OCI-LY3 (cell line): Measurements from ENCODE around the gene KCNJ4.
"Not testable (repeated sequence)": the region's sequence is repeated elsewhere in the genome, so short reads cannot be mapped to it uniquely, and the experiment has no call there.

ENCODE experiments used
- H2AFZ ChIP-seq: fragments of 200-600, 300-600 bp; shearing (Covaris generic); 2 replicates; pipeline ENCODE4 v1.6.0; 2014; ENCODE audit warnings: antibody characterized with exemption, low read depth, low read length
- H3K27ac ChIP-seq: fragments of 200-600, 300-600 bp; sonication (generic); 2 replicates; pipeline ENCODE4 v1.5.1; 2014; ENCODE audit warnings: mild to moderate bottlenecking, low read length, moderate library complexity, mixed read lengths
- H3K27me3 ChIP-seq: fragments of 200-600, 300-600 bp; sonication (generic); 2 replicates; pipeline ENCODE4 v1.6.1; 2014; ENCODE audit warnings: low read depth, low read length, mixed read lengths
- H3K36me3 ChIP-seq: fragments of 200-600, 300-600 bp; sonication (generic); replicated peaks from 2 replicates; pipeline ENCODE3; 2014; ENCODE audit warnings: low read depth, low read length, mixed read lengths
- H3K4me1 ChIP-seq: fragments of 300-600, 200-600 bp; sonication (generic); 2 replicates; pipeline ENCODE4 v1.6.1; 2014; ENCODE audit warnings: low read length, mixed read lengths
- H3K4me2 ChIP-seq: fragments of 200-600, 300-600 bp; sonication (generic); 2 replicates; pipeline ENCODE4 v1.6.1; 2014; ENCODE audit warnings: low read length, mixed read lengths
- H3K4me3 ChIP-seq: fragments of 300-600, 200-600 bp; sonication (generic); 2 replicates; pipeline ENCODE4 v1.5.1; 2014; ENCODE audit warnings: antibody characterized with exemption, mild to moderate bottlenecking, low read length, moderate library complexity
- H3K79me2 ChIP-seq: fragments of 300-600, 200-600 bp; shearing (Covaris generic); 2 replicates; pipeline ENCODE4 v1.6.1; 2014; ENCODE audit warnings: mild to moderate bottlenecking, low read length, mixed read lengths
- H3K9ac ChIP-seq: fragments of 300-600, 200-600 bp; shearing (Covaris generic); 2 replicates; pipeline ENCODE4 v1.6.0; 2014; ENCODE audit warnings: mild to moderate bottlenecking, low read length, moderate library complexity
- H3K9me3 ChIP-seq: fragments of 200-600, 300-600 bp; shearing (Covaris generic); 2 replicates; pipeline ENCODE4 v1.6.1; 2014; ENCODE audit warnings: low read length, mixed read lengths; ENCODE audit not compliant: insufficient read depth
- H4K20me1 ChIP-seq: fragments of 200-600, 300-600 bp; sonication (generic); 2 replicates; pipeline ENCODE4 v1.6.1; 2016; ENCODE audit warnings: low read length, mixed read lengths; ENCODE audit not compliant: insufficient read depth
- EZH2phosphoT487 ChIP-seq: fragments of 200-600 bp; shearing (Covaris generic); IDR thresholded peaks from 2 replicates; pipeline ENCODE4 v1.6.1; 2018; ENCODE audit warnings: antibody characterized with exemption, mixed run types, low read depth
- TF ChIP-seq, protein P1 (sequence below): fragments of 200-600, 300-600 bp; sonication (generic); IDR thresholded peaks from 2 replicates; pipeline ENCODE4 v1.5.1; 2014; ENCODE audit warnings: antibody characterized with exemption, low read length, low read depth

The KCNJ4 gene

DNA sequence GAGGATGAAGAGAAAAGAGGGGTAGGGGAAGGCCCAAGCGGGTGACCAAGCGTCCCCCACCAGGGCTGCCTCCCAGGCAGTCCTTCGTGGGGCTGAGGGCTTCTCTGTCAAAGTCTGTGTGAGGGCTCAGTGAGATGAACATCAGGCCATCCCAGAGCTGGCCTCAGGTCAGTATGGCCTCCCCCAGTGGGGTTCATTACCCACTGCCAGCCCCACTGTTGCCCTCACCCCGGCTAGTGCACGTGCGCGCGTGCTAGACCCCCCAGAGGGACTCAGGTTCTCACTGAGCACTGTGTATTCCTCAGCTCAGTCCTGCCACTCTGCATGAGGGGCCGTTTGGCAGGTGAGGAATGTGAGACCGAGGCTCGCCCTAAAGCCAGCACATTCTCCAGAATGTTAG, 16.2 kb upstream of the KCNJ4 start:
- no peak overlapping the region for H3K4me2 ChIP-seq
- H2AFZ ChIP-seq = no peak overlapping the region
- no peak overlapping the region for H3K9ac ChIP-seq
- H3K36me3 ChIP-seq = no peaks in the 10 kb centered on the region
- no peaks in the 10 kb centered on the region for H4K20me1 ChIP-seq
- no peak overlapping the region for H3K27ac ChIP-seq
- H3K9me3 ChIP-seq = no peaks in the 10 kb centered on the region
- no peak overlapping the region for H3K4me3 ChIP-seq
- peaks cover 10% of the 10 kb centered on the region for H3K27me3 ChIP-seq
- no peaks in the 10 kb centered on the region for H3K79me2 ChIP-seq
- no peaks in the 10 kb centered on the region for H3K4me1 ChIP-seq
- no peak for TF ChIP-seq EZH2phosphoT487
- TF ChIP-seq, protein P1, sequence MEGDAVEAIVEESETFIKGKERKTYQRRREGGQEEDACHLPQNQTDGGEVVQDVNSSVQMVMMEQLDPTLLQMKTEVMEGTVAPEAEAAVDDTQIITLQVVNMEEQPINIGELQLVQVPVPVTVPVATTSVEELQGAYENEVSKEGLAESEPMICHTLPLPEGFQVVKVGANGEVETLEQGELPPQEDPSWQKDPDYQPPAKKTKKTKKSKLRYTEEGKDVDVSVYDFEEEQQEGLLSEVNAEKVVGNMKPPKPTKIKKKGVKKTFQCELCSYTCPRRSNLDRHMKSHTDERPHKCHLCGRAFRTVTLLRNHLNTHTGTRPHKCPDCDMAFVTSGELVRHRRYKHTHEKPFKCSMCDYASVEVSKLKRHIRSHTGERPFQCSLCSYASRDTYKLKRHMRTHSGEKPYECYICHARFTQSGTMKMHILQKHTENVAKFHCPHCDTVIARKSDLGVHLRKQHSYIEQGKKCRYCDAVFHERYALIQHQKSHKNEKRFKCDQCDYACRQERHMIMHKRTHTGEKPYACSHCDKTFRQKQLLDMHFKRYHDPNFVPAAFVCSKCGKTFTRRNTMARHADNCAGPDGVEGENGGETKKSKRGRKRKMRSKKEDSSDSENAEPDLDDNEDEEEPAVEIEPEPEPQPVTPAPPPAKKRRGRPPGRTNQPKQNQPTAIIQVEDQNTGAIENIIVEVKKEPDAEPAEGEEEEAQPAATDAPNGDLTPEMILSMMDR = no peak

DNA sequence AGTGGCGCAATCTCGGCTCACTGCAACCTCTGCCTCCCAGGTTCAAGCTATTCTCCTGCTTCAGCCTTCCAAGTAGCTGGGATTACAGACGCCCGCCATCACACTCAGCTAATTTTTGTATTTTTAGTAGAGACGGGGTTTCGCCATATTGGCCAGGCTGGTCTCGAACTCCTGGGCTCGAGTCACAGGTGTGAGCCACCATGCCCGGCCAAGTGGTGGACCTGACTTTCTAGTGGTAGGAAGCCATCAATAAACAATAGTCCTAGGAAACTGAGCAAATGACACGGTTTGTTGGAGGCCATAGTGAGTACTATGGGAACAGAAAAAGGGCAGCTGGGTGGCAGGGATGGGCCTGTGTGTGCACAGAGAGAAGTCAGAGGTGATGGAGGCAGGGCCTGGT, 15.2 kb upstream of the KCNJ4 start:
- not testable (repeated sequence) for H3K79me2 ChIP-seq, H3K36me3 ChIP-seq, H4K20me1 ChIP-seq, H3K27ac ChIP-seq, H3K9ac ChIP-seq, H3K9me3 ChIP-seq, H3K4me2 ChIP-seq, H3K4me3 ChIP-seq, H3K4me1 ChIP-seq, H2AFZ ChIP-seq
- peaks cover 10% of the 10 kb centered on the region for H3K27me3 ChIP-seq

DNA sequence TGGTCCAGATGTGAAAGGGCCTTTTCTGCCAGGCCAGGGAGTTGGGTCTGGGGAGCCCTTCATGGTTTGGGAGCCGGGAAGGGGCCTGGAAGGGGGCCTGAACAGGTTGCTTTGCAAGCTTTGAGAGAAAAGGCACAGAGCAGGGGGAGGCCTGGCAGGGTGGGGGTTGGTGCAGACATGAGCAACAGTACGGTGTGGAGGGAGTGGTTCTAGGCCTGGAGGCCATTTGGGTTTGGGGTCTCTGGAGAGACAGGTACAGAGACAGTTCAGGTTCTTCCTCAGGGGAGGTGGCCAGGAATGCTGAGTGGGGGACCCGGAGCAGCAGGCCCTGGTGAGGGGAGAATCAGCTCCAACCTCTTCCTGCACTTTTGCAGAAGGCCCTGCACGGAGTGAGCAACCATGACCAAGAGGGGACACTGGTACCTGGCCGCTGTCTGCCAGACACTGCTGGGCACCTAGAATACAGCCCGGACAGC, 14.3 kb upstream of the KCNJ4 start:
- Histone ChIP-seq H3K27me3 (peaks cover 10% of the 10 kb centered on the region), H3K79me2 (no peaks in the 10 kb centered on the region), H3K27ac (no peak overlapping the region), H3K4me1 (no peaks in the 10 kb centered on the region), H3K4me2 (no peak overlapping the region), H2AFZ (no peak overlapping the region), H3K4me3 (no peak overlapping the region), H4K20me1 (no peaks in the 10 kb centered on the region), H3K9ac (no peak overlapping the region), H3K36me3 (no peaks in the 10 kb centered on the region), H3K9me3 (no peaks in the 10 kb centered on the region)
- TF ChIP-seq, protein P1 = no peak
- TF ChIP-seq EZH2phosphoT487 = no peak

DNA sequence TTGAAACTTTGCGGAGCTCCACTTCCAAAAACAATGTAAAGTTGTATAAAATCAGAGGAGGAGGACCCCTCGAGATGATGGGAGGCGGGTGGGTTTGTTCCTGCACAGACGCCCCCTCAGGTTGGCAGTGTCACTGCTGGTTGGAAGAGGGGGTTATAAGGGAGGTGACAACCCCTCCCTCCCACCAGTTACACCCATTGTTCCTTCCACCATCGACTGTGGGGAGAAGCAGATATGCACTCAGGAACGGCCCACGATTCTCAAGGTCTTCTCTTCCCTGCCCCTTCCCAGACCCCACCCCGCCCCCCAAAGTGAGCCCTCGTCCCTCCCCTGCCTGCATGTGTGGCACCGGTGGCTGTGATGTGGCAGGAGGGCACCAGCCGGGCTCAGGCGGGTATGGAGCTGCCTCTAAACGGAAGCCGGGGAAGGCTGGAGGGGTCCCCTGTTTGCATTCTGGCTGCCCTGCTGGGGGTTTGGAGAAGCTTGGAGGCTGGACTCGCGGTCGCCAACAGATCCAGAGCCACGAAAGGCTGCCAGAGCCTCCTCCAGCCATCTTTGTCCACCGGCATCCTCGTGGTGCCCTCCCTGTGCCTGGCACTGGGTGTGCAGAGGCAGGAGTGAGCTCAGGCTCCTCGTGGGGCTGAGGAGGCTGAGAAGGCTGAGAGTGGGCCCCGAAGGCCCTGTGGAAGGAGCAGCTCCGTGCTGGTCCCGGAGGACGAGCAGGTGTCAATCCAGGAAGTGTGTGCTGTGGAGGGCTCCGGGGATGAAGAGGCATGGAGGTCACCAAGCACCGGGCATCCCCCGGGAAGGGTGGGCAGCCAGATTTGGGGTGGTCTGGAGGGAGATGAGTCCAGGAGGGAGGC, 13.7 kb upstream of the KCNJ4 start:
- H4K20me1 ChIP-seq = no peaks in the 10 kb centered on the region
- no peaks in the 10 kb centered on the region for H3K4me1 ChIP-seq
- peak overlapping the region; percentile 76 for H3K4me3 ChIP-seq
- TF ChIP-seq, protein P1 = no peak
- no peak for TF ChIP-seq EZH2phosphoT487
- H3K4me2 ChIP-seq = peak overlapping the region; percentile 78; the same call in 1 of the 2 replicates
- H3K36me3 ChIP-seq = no peaks in the 10 kb centered on the region
- H3K27ac ChIP-seq = no peak overlapping the region
- no peaks in the 10 kb centered on the region for H3K79me2 ChIP-seq
- no peak overlapping the region; the same call in 1 of the 2 replicates for H3K9ac ChIP-seq
- H2AFZ ChIP-seq = no peak overlapping the region
- H3K27me3 ChIP-seq = peaks cover 15% of the 10 kb centered on the region
- H3K9me3 ChIP-seq = no peaks in the 10 kb centered on the region
